HG03060 (cell line): ENCODE data around the gene ITGA4.

ENCODE experiments used
- ATAC-seq: cut with Tn5 transposase; IDR thresholded peaks from one replicate; pipeline ENCODE4 v1.9.1; 2021; ENCODE audit warnings: low read depth, moderate number of reproducible peaks; ENCODE audit not compliant: unreplicated experiment

Gene ITGA4

GRCh38 chr2:181570833-181571661 lies 113.9 kb downstream of the ITGA4 start:
- no peak for ATAC-seq

DNA sequence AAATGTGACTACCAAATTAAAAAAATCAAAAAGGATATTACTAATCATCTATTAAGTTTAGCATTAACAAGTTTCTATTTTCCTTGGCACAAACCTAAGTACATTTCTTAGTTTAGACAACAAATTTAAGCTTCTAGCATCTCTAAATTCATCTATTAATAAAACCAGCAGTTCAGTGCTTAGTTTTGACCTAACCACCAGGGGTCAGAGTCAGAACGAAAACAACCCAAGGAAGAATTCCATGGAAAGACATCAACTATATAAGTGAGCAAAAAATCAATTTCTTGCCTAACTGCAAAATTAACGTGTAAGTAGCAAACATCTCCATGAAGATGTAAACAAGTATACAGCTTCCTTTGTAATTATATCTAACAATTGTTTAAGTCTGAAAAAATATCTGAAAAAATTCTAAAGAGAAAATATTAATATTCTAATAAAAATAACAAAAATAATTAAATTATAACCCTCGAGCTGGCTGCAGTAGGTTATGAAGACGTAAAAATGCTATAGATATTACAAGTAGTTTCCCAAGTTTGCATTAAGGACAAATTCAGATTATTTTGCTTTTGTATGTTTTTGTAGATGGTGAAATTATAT lies 116.1 kb downstream of the ITGA4 start:
- no peak for ATAC-seq

DNA sequence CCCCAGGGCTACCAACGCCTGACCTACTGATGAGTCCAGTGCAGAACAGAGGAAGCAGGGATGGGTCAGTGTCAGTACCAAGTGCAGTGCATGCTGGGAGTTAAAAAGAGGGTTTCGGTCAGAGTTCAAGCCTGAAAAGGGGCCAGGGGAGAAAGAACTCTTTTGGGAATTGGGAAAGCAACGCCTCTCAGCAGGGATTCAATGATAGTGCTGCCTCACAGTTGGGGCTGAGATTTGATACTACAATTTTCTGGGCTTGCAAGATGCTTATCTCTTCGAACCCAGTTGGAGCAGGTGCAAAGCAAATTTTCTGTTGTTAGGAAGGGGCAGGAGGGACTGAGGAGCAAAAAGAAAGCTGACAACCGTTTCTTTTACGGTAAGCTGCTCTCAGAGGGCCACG lies 117.1 kb downstream of the ITGA4 start:
- no peak for ATAC-seq

GRCh38 chr2:181575024-181575649 lies 118.0 kb downstream of the ITGA4 start:
- no peak for ATAC-seq

- no peak for ATAC-seq
Measured at GRCh38 chr2:181575650-181576025, 118.5 kb downstream of the ITGA4 start.

- ATAC-seq: no peak
Measured at GRCh38 chr2:181576431-181576830, 119.2 kb downstream of the ITGA4 start.

- no peak for ATAC-seq
Measured at GRCh38 chr2:181578829-181579228, 121.6 kb downstream of the ITGA4 start.

- no peak for ATAC-seq
Measured at GRCh38 chr2:181581534-181581933, 124.3 kb downstream of the ITGA4 start.

DNA sequence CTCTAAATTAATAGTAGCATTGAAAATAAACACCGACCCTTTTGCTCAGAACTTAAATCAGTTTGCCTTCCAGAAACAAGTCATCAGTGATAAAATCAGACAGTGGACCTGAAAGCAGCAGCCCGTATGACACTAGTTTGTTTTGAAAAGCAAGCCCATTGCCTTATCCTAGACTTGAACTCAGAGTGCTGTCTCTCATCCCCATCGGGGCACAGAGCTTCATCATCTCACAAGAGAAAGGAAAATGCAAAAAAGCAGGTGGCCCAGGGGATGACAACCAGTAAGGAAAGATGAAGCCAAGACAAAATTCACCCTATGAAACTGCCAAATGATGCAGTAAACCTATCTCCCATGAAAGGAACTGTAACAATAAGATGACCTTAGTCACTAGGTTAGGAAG lies 128.5 kb downstream of the ITGA4 start:
- ATAC-seq: no peak
